Stimulated activated naive CD8-positive, alpha-beta T cell treated with anti-CD3 and anti-CD28 coated beads, Interleukin-15, amount 100 ng/mL, for 72 hours (primary cell): ENCODE results near the gene VPS45.

Source experiments
- ATAC-seq: fragments of 150-1000 bp; cut with Tn5 transposase; 2 replicates; pipeline ENCODE4 v1.10.0; 2021; ENCODE audit warnings: mild to moderate bottlenecking, moderate library complexity
- DNase-seq, 2 donors: peaks; one replicate each; pipeline ENCODE4 v3.0.0; 2021 to 2022
- H3K27ac Mint-ChIP-seq, 2 donors: one replicate each; pipeline ENCODE4 v1.8.0; 2022; ENCODE audit warnings: mild to moderate bottlenecking in 2 of 2, mixed read lengths in 2 of 2, moderate library complexity in 2 of 2
- H3K27me3 Mint-ChIP-seq: one replicate; pipeline ENCODE4 v1.8.0; 2022; ENCODE audit warnings: mixed read lengths
- H3K4me1 Mint-ChIP-seq: one replicate; pipeline ENCODE4 v1.8.0; 2022; ENCODE audit warnings: mild to moderate bottlenecking, mixed read lengths
- H3K4me3 Mint-ChIP-seq, 2 donors: one replicate each; pipeline ENCODE4 v1.8.0; 2022; ENCODE audit warnings: mild to moderate bottlenecking in 2 of 2, mixed read lengths in 2 of 2, moderate library complexity in 1 of 2
- H3K9me3 Mint-ChIP-seq, 2 donors: one replicate each; pipeline ENCODE4 v1.8.0; 2022; ENCODE audit warnings: mixed read lengths in 2 of 2

The VPS45 gene

DNA sequence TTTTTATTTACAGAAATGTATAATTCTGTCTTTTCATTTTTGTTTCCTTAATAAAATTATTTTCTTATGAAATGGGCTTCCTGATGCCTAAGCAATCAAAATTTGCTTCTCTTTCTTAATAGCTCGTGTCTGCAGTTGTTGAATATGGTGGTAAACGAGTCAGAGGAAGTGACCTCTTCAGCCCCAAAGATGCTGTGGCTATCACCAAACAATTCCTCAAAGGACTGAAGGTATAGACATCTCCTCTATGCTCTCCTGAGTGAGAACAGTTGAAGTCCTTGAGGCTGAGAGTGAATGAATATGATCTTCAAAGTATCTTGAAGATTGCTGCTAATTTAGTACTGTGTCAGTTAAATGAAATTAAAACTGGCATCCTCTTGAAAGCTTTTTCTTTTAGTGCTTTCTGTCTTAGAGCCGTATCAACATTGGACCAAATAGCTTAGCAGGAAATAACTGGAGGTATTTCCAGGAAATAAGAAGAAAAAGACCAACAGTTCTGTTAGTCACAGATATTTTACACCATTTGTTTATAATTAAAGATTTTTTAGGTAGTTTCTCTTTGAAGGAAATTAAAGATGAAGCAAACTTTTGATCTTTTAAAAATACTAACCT is 24.7 kb downstream of the VPS45 start:
- Mint-ChIP-seq H3K9me3 (no peaks in the 10 kb centered on the region), H3K4me3 (peak overlapping the region in 1 of 2 donors; percentile 9), H3K27me3 (no peaks in the 10 kb centered on the region), H3K4me1 (peaks cover 20% of the 10 kb centered on the region), H3K27ac (no peak overlapping the region)
- no peak for DNase-seq
- peak; percentile 35 for ATAC-seq

GRCh38 chr1:150093805-150094204 is 26.2 kb downstream of the VPS45 start:
- Mint-ChIP-seq H3K27ac (no peak overlapping the region), H3K4me1 (peaks cover 20% of the 10 kb centered on the region), H3K9me3 (no peaks in the 10 kb centered on the region), H3K27me3 (no peaks in the 10 kb centered on the region), H3K4me3 (no peak overlapping the region)
- ATAC-seq (no peak), DNase-seq (no peak)

GRCh38 chr1:150094734-150095265 is 27.2 kb downstream of the VPS45 start:
- ATAC-seq (no peak), DNase-seq (no peak)
- no peak overlapping the region for H3K27ac Mint-ChIP-seq

DNA sequence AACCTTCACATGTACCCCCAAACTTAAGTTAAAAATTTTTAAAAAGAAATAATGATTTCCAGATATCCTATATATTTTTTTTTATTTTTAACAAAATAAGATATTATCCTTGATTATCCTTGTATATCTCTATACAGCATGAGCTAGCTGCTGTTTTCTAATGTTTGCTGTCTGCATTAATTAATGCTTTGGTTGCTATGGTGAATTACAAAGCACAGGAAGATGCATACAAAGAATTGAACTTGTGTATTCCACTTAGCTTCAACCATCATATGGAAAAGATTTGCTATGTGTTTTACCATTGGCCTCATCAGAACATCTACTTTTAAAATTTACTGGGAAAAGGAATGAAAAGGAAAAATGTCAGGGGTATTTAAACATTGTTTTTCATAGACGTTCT is 35.4 kb downstream of the VPS45 start:
- DNase-seq (no peak), ATAC-seq (no peak)
- Mint-ChIP-seq H3K4me3 (no peak overlapping the region), H3K9me3 (peaks cover 0 to 3% of the 10 kb centered on the region in 2 donors), H3K4me1 (peaks cover 43% of the 10 kb centered on the region), H3K27me3 (no peaks in the 10 kb centered on the region), H3K27ac (no peak overlapping the region)

More at GRCh38 chr1:150094734-150095265, 27.2 kb downstream of the VPS45 start:
- Mint-ChIP-seq H3K27me3 (no peaks in the 10 kb centered on the region), H3K4me1 (peaks cover 20% of the 10 kb centered on the region), H3K9me3 (no peaks in the 10 kb centered on the region), H3K4me3 (no peak overlapping the region)

DNA sequence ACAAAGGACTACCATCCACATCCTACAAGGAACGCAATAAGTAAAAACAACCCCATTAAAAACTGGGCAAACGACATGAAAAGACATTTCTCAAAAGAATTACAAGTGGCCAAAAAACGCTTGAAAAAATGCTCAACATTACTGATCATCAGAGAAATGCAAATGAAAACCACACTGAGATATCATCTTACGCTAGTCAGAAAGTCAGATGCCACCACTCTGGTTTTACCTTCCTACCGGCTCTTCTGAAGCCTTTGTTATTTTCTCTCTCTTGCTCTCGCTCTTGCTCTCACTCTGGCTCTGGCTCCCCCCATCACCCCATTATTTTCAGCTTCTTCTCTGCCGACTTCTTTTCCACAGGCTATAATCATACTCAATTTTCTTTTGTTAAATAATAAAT is 38.8 kb downstream of the VPS45 start:
- DNase-seq: peak in 1 of 2 donors; percentile 19
- H3K4me1 Mint-ChIP-seq: peaks cover 74% of the 10 kb centered on the region
- peaks cover 0 to 3% of the 10 kb centered on the region in 2 donors for H3K9me3 Mint-ChIP-seq
- H3K4me3 Mint-ChIP-seq: peak overlapping the region; percentile 5 to 7
- no peaks in the 10 kb centered on the region for H3K27me3 Mint-ChIP-seq
- H3K27ac Mint-ChIP-seq: no peak overlapping the region
- ATAC-seq: peak; percentile 86

DNA sequence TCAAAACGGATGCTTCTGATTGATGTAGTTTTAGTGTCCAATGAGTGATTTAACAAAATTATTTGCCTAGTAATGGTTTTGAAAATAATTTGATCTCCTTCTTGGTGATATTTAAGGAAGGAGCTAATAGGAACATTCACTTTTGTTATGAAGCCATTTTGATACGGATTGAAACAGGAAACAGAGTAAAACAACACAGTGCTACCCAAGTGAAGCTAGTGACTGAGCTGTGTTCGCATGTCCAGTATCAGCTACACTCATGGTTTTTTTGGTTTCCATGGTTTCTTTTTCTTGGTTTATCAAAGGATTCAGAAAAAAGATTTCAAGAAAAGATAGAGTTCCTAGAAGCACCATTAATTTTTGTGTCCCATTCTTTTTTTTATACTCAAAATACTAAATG is 42.0 kb downstream of the VPS45 start:
- H3K27me3 Mint-ChIP-seq: no peaks in the 10 kb centered on the region
- peak overlapping the region; percentile 93 to 95 for H3K27ac Mint-ChIP-seq
- H3K4me3 Mint-ChIP-seq: peak overlapping the region; percentile 64 to 70
- peaks cover 0 to 3% of the 10 kb centered on the region in 2 donors for H3K9me3 Mint-ChIP-seq
- peaks cover 63% of the 10 kb centered on the region for H3K4me1 Mint-ChIP-seq
- peak; percentile 74 for ATAC-seq
- no peak for DNase-seq

GRCh38 chr1:150110116-150110515 is 42.5 kb downstream of the VPS45 start:
- H3K27ac Mint-ChIP-seq: peak overlapping the region; percentile 82 to 95
- peaks cover 4% of the 10 kb centered on the region in 2 donors for H3K9me3 Mint-ChIP-seq
- ATAC-seq: no peak
- DNase-seq: no peak
- no peaks in the 10 kb centered on the region for H3K27me3 Mint-ChIP-seq
- H3K4me1 Mint-ChIP-seq: peaks cover 59% of the 10 kb centered on the region
- H3K4me3 Mint-ChIP-seq: peak overlapping the region; percentile 49 to 70

DNA sequence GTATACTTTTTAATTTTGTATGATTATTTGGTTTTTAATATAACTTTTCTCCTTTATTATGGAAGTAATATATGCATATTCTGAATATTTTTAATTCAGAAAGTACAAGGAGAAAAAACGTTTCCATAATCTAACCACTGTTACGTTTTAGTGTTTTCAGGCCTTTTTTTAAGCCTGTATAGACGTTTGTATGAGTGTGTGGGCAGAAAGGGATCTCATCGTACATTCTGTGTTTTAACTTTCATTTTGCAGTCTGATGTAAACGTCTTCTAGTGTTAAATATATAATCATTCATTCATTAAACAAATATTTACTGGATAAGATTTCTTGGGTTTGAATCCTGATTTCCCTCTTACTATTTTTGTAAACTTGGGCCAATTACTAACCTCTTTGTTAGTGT is 44.1 kb downstream of the VPS45 start:
- peaks cover 46% of the 10 kb centered on the region for H3K4me1 Mint-ChIP-seq
- peak overlapping the region in 1 of 2 donors; percentile 69 for H3K27ac Mint-ChIP-seq
- peaks cover 8 to 14% of the 10 kb centered on the region in 2 donors for H3K9me3 Mint-ChIP-seq
- H3K27me3 Mint-ChIP-seq: no peaks in the 10 kb centered on the region
- no peak for DNase-seq
- H3K4me3 Mint-ChIP-seq: peak overlapping the region in 1 of 2 donors; percentile 41
- no peak for ATAC-seq

DNA sequence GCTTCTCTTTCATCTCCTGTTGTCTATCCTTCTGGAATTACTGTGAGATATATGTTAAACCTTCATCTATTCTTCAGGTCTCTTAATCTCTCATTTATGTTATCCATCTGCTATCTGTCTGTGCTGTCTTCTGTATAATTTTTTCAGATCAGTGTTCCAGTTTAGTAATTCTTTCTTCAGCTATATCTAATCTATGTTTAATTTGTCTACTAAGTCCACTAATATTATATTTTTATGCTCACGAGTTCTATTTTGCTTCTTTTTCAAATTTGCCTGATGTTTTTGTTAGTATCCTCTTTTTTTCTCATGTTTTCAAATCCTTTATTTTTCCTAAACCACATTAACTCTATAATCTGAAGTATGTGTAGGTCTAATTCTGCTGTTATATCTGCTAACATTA is 47.5 kb downstream of the VPS45 start:
- DNase-seq: no peak
- no peak for ATAC-seq
- peaks cover 14% of the 10 kb centered on the region for H3K4me1 Mint-ChIP-seq
- H3K27me3 Mint-ChIP-seq: no peaks in the 10 kb centered on the region
- no peak overlapping the region for H3K4me3 Mint-ChIP-seq
- H3K9me3 Mint-ChIP-seq: peaks cover 8 to 14% of the 10 kb centered on the region in 2 donors
- no peak overlapping the region for H3K27ac Mint-ChIP-seq

DNA sequence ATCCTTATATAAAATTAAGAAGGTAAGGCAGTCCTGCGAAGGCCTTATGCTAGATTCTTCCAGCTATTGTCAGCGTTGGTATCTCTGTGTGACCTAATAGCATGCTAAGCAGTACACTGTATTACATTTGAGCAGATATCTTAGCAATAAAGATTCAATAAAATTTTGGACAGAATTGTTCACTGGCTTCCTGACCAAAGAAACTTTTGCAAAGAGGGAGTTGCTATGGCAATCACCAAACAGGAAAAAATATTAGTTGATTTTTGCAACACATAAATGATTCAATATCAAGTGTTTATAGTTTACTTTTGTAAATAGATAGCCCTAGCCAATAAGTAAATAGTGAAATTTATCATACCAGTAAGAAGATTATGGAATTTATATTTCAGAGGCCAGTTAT is 51.1 kb downstream of the VPS45 start:
- Mint-ChIP-seq H3K9me3 (peaks cover 8 to 14% of the 10 kb centered on the region in 2 donors), H3K4me3 (no peak overlapping the region), H3K27me3 (no peaks in the 10 kb centered on the region), H3K4me1 (peaks cover 13% of the 10 kb centered on the region), H3K27ac (no peak overlapping the region)
- ATAC-seq (no peak), DNase-seq (no peak)

- Mint-ChIP-seq H3K27ac (no peak overlapping the region), H3K4me3 (no peak overlapping the region), H3K9me3 (no peaks in the 10 kb centered on the region), H3K4me1 (peaks cover 13% of the 10 kb centered on the region), H3K27me3 (no peaks in the 10 kb centered on the region)
- ATAC-seq: no peak
- no peak for DNase-seq
Observed at GRCh38 chr1:150121236-150121862, 53.8 kb downstream of the VPS45 start.

DNA sequence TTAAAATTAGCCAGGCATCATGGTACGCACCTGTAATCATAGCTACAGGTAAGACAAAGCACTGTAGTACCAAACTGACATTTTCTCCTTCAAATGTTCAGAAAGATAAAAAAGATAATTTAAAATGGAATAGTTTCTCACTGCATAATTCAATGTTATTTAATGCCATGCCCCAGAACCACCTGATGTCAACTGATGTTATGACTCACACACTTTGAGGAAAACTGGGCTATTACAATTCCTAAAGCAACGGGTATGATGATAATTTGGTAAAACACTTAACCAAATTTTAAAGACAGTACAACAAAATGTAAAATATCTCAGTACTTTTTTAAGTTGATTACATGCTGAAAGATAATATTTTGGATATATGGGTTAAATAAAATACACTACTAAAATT is 59.2 kb downstream of the VPS45 start:
- H3K4me3 Mint-ChIP-seq: no peak overlapping the region
- H3K9me3 Mint-ChIP-seq: no peaks in the 10 kb centered on the region
- H3K27ac Mint-ChIP-seq: no peak overlapping the region
- peaks cover 12% of the 10 kb centered on the region for H3K4me1 Mint-ChIP-seq
- no peak for DNase-seq
- H3K27me3 Mint-ChIP-seq: no peaks in the 10 kb centered on the region
- no peak for ATAC-seq

- DNase-seq (no peak), ATAC-seq (no peak)
- Mint-ChIP-seq H3K4me3 (no peak overlapping the region), H3K9me3 (no peaks in the 10 kb centered on the region), H3K4me1 (peaks cover 6% of the 10 kb centered on the region), H3K27me3 (no peaks in the 10 kb centered on the region), H3K27ac (no peak overlapping the region)
Observed at GRCh38 chr1:150127464-150127863, 59.9 kb downstream of the VPS45 start.

DNA sequence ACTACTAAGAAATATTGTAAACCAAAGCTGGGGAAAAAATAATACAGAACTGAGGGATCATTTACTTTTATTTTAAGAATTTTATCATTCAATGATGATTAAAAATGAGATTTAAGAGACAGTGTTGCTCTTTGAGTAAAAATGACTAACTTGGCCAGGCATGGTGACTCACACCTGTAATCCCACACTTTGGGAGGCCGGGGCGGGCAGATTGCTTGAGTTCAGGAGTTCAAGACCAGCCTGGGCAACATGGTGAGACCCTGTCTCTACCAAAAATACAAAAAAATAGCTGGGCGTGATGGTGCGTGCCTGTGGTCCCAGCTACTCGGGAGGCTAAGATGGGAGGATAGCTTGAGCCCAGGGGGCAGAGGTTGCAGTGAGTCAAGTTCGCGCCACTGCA is 60.3 kb downstream of the VPS45 start:
- Mint-ChIP-seq H3K27ac (peak overlapping the region in 1 of 2 donors; percentile 74), H3K4me1 (peaks cover 6% of the 10 kb centered on the region)

DNA sequence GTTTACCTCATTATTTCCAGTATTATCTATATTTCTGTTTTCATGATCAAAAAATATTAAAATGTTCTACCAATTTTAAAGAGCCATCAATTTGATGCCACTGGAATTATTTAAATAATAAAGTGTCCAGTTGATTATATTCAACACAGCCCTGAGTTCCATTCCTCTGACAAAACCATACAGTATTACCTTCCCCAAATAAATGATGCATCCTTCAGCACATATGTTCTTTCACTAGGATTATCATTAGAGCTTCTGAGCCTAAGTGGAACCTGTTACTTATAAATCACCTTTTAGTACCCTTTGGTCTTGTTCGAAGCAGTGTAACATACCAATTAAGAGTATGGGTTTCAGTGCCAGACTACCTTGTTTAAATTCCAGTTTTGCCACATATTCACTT is 64.8 kb downstream of the VPS45 start:
- ATAC-seq (no peak), DNase-seq (no peak)
- Mint-ChIP-seq H3K27me3 (no peaks in the 10 kb centered on the region), H3K27ac (peak overlapping the region in 1 of 2 donors; percentile 38), H3K4me1 (peaks cover 6% of the 10 kb centered on the region), H3K9me3 (no peaks in the 10 kb centered on the region), H3K4me3 (no peak overlapping the region)

More for the DNA sequence above, 60.3 kb downstream of the VPS45 start:
- Mint-ChIP-seq H3K27me3 (no peaks in the 10 kb centered on the region), H3K9me3 (no peaks in the 10 kb centered on the region), H3K4me3 (no peak overlapping the region)
- ATAC-seq (no peak), DNase-seq (peak in 1 of 2 donors; percentile 36)

DNA sequence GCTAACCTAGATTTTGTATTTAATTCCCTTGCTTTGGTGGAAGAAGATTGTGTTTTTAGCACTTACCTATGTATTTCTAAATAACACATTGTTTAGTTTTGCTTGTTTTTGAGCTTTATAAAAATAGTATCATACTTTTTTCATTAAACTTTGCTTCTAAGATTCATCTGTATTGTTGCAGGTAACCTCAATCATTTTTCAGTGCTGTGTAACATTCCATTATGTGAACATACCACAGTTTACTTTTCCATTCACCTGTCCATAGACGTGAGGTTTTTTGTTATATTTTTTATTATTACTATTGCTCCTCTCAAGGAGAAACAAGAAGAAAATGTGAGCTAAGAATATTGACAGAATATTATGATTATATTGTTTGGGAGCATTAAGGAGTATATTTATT is 67.0 kb downstream of the VPS45 start:
- DNase-seq (no peak), ATAC-seq (no peak)
- Mint-ChIP-seq H3K27me3 (no peaks in the 10 kb centered on the region), H3K4me3 (no peak overlapping the region), H3K9me3 (no peaks in the 10 kb centered on the region), H3K4me1 (no peaks in the 10 kb centered on the region), H3K27ac (no peak overlapping the region)
